ENCODE data around the gene MAD2L1BP. TPM values are rescaled to one million over a fixed set of nuclear protein-coding genes. Genes with fewer than 3 reads are reported as not detected.

MAD2L1BP gene
- total and polyA plus RNA-seq, 2 of the 13 experiments (the other 11 are each of a cell fraction or from before 2014, with no cell fraction given) = 54.2 to 55.5 TPM

GRCh38 chr6:43687437-43688347 lies 52.1 kb downstream of the MAD2L1BP start, which contains the start of gene MRPS18A (continued):
- TF ChIP-seq ZNF230 (CRISPR knock-in tag; IDR thresholded peaks at IDR 0.05) (peak; percentile 85; the same call in 1 of the 2 replicates), ETS1 (CRISPR knock-in tag; IDR thresholded peaks at IDR 0.05) (no peak), ZNF232 (CRISPR knock-in tag; IDR thresholded peaks at IDR 0.05; ENCODE audit: borderline replicate concordance) (no peak), PHF5A (CRISPR knock-in tag; IDR thresholded peaks at IDR 0.05; ENCODE audit: low read depth, unreplicated experiment) (no peak), HDAC6 (IDR thresholded peaks at IDR 0.05; ENCODE audit: low read depth, low read length) (no peak), RFX5 (IDR thresholded peaks at IDR 0.05; ENCODE audit: low read depth, low read length) (no peak), NFYB (CRISPR knock-in tag; IDR thresholded peaks at IDR 0.05) (peak; percentile 73), MTA3 (CRISPR knock-in tag; IDR thresholded peaks at IDR 0.05) (no peak), HCFC1 (IDR thresholded peaks at IDR 0.05; ENCODE audit: low read depth, low read length) (peak; percentile 49; the same call in 1 of the 2 replicates), ZNF274 (CRISPR knock-in tag; IDR thresholded peaks at IDR 0.05) (0 out of 2 replicates have a peak, but pooled peaks have one; percentile 60), HDAC2 (CRISPR knock-in tag; IDR thresholded peaks at IDR 0.05) (peak; percentile 74), ZNF501 (CRISPR knock-in tag; IDR thresholded peaks at IDR 0.05) (peak; percentile 97), FOXM1 (CRISPR knock-in tag; IDR thresholded peaks at IDR 0.05) (no peak), MLX (CRISPR knock-in tag; IDR thresholded peaks at IDR 0.05) (no peak), ATF3 (CRISPR knock-in tag; IDR thresholded peaks at IDR 0.05) (0 out of 2 replicates have a peak, but pooled peaks have one; percentile 9), ZBTB8A (CRISPR knock-in tag; IDR thresholded peaks at IDR 0.05; ENCODE audit: borderline replicate concordance, low read depth) (no peak), MEIS1 (CRISPR knock-in tag; IDR thresholded peaks at IDR 0.05; ENCODE audit: borderline replicate concordance) (peak; percentile 96), ZNF235 (CRISPR knock-in tag; IDR thresholded peaks at IDR 0.05; ENCODE audit: borderline replicate concordance) (no peak), ZNF577 (CRISPR knock-in tag; IDR thresholded peaks at IDR 0.05; ENCODE audit: borderline replicate concordance, low read depth) (no peak), ZSCAN31 (CRISPR knock-in tag; IDR thresholded peaks at IDR 0.05; ENCODE audit: low read depth) (no peak), ZSCAN30 (CRISPR knock-in tag; IDR thresholded peaks at IDR 0.05) (no peak), ZNF781 (CRISPR knock-in tag; IDR thresholded peaks at IDR 0.05; ENCODE audit: borderline replicate concordance, not compliant biosample characterization) (peak; percentile 34), CBX5 (CRISPR knock-in tag; IDR thresholded peaks at IDR 0.05; ENCODE audit: borderline replicate concordance) (peak; percentile 92; the same call in 1 of the 2 replicates), ZNF639 (CRISPR knock-in tag; conservative IDR thresholded peaks at IDR 0.05) (peak; percentile 58; the same call in 1 of the 2 replicates), ERF (CRISPR knock-in tag; IDR thresholded peaks at IDR 0.05) (peak; percentile 88), TFDP1 (CRISPR knock-in tag; IDR thresholded peaks at IDR 0.05; ENCODE audit: borderline replicate concordance) (peak; percentile 85)
